GM12878 (cell line): ENCODE measurements around the gene FOXK1.

Source experiments
- CEBPB ChIP-seq, 2 experiments: fragments of 150-350 bp in 1 of 2; IDR thresholded peaks; 2 replicates each; pipeline ENCODE4 v1.6.1; 2012 to 2014; ENCODE audit warnings: low read depth in 2 of 2, low read length in 2 of 2, borderline replicate concordance in 1 of 2, inconsistent platforms in 1 of 2
- CREB1 ChIP-seq: IDR thresholded peaks from 2 replicates; pipeline ENCODE4 v1.6.1; 2012; ENCODE audit warnings: low read depth, mild to moderate bottlenecking, inconsistent platforms
- CREM ChIP-seq: IDR thresholded peaks from 2 replicates; pipeline ENCODE4 v1.6.1; 2014; ENCODE audit warnings: antibody characterized with exemption, low read depth
- EZH2 ChIP-seq: IDR thresholded peaks from 2 replicates; pipeline ENCODE4 v1.6.1; 2012; ENCODE audit warnings: low read depth, mild to moderate bottlenecking, control low read depth, inconsistent platforms, low read length, borderline replicate concordance; ENCODE audit not compliant: control insufficient read depth
- HDGF ChIP-seq: fragments of 450-650 bp; IDR thresholded peaks from 2 replicates; pipeline ENCODE4 v1.6.1; 2016; ENCODE audit warnings: antibody characterized with exemption
- JUND ChIP-seq: IDR thresholded peaks from 2 replicates; pipeline ENCODE4 v1.6.1; 2012; ENCODE audit warnings: low read depth, mild to moderate bottlenecking, low read length, improper control_type of control experiment, moderate library complexity
- POLR2A ChIP-seq: IDR thresholded peaks from 2 replicates; pipeline ENCODE4 v1.6.1; 2011; ENCODE audit warnings: low read depth, mild to moderate bottlenecking, low read length
- RAD51 ChIP-seq: fragments of 450-650 bp; IDR thresholded peaks from 2 replicates; pipeline ENCODE4 v1.6.1; 2016; ENCODE audit warnings: moderate library complexity, mild to moderate bottlenecking, inconsistent platforms
- SMAD1 ChIP-seq: fragments of 450-650 bp; IDR thresholded peaks from 2 replicates; pipeline ENCODE4 v1.6.1; 2018; ENCODE audit warnings: mild to moderate bottlenecking, low read depth; ENCODE audit not compliant: partially characterized antibody
- ZNF384 ChIP-seq: IDR thresholded peaks from 2 replicates; pipeline ENCODE4 v1.6.1; 2012; ENCODE audit warnings: low read depth, mild to moderate bottlenecking, low read length, improper control_type of control experiment, borderline replicate concordance
- TF ChIP-seq, protein P1 (sequence below): fragments of 450-650 bp; IDR thresholded peaks from 2 replicates; pipeline ENCODE4 v1.6.1; 2017; ENCODE audit warnings: mild to moderate bottlenecking
- TF ChIP-seq, protein P2 (sequence below), 3 experiments: IDR thresholded peaks in 2 of 3; conservative IDR thresholded peaks in 1 of 3; 2 replicates each; pipeline ENCODE4 v1.5.1; 2011; ENCODE audit warnings: low read depth in 3 of 3, low read length in 3 of 3, mild to moderate bottlenecking in 3 of 3, control low read depth in 2 of 3, moderate library complexity in 2 of 3, inconsistent platforms in 1 of 3, mixed read lengths in 1 of 3; ENCODE audit not compliant: control insufficient read depth in 2 of 3, insufficient read depth in 1 of 3; ENCODE audit errors: extremely low read depth in 1 of 3

DNA sequence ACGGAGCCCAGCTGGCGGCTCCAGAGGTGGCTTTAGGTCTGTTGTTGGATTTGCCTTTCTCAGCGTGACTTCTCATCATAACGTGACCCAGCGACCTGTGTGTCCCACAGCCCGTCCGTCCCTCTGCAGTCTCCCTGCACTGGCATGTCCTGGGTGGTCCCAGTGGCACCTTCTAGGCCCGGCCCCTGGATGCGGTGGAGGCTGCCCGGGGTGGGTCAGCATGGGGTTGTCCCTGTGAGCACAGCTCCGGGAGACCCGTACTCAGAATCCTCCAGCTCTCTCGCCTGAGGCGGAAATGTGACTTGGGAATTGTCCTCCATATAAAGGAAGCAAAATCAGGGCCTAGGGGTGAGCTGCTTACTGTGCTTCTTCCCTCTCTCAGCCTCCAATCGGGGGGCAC, 67.7 kb downstream of the FOXK1 start:
- TF ChIP-seq, protein P1, sequence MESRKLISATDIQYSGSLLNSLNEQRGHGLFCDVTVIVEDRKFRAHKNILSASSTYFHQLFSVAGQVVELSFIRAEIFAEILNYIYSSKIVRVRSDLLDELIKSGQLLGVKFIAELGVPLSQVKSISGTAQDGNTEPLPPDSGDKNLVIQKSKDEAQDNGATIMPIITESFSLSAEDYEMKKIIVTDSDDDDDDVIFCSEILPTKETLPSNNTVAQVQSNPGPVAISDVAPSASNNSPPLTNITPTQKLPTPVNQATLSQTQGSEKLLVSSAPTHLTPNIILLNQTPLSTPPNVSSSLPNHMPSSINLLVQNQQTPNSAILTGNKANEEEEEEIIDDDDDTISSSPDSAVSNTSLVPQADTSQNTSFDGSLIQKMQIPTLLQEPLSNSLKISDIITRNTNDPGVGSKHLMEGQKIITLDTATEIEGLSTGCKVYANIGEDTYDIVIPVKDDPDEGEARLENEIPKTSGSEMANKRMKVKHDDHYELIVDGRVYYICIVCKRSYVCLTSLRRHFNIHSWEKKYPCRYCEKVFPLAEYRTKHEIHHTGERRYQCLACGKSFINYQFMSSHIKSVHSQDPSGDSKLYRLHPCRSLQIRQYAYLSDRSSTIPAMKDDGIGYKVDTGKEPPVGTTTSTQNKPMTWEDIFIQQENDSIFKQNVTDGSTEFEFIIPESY: no peak
- TF ChIP-seq, protein P2, sequence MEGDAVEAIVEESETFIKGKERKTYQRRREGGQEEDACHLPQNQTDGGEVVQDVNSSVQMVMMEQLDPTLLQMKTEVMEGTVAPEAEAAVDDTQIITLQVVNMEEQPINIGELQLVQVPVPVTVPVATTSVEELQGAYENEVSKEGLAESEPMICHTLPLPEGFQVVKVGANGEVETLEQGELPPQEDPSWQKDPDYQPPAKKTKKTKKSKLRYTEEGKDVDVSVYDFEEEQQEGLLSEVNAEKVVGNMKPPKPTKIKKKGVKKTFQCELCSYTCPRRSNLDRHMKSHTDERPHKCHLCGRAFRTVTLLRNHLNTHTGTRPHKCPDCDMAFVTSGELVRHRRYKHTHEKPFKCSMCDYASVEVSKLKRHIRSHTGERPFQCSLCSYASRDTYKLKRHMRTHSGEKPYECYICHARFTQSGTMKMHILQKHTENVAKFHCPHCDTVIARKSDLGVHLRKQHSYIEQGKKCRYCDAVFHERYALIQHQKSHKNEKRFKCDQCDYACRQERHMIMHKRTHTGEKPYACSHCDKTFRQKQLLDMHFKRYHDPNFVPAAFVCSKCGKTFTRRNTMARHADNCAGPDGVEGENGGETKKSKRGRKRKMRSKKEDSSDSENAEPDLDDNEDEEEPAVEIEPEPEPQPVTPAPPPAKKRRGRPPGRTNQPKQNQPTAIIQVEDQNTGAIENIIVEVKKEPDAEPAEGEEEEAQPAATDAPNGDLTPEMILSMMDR (IDR thresholded peaks at IDR 0.05 in 2 of 3, conservative IDR thresholded peaks at IDR 0.05 in 1 of 3; ENCODE audit: control insufficient read depth in 2 of 3, extremely low read depth in 1 of 3, insufficient read depth in 1 of 3, low read depth in 3 of 3, low read length in 3 of 3): no peak
- no peak for TF ChIP-seq POLR2A
- TF ChIP-seq ZNF384: no peak
- no peak for TF ChIP-seq JUND
- no peak for TF ChIP-seq EZH2
- TF ChIP-seq CREB1: no peak
- no peak for TF ChIP-seq HDGF
- TF ChIP-seq SMAD1: no peak
- TF ChIP-seq CREM: no peak
- no peak for TF ChIP-seq CEBPB (IDR thresholded peaks at IDR 0.05; ENCODE audit: borderline replicate concordance in 1 of 2, low read depth in 2 of 2, low read length in 2 of 2)
- no peak for TF ChIP-seq RAD51
